ENCODE results near the gene SLC6A13.
"Not testable (repeated sequence)": the region's sequence is repeated elsewhere in the genome, so short reads cannot be mapped to it uniquely, and the experiment has no call there.

GRCh38 chr12:235967-236366, 26.7 kb downstream of the SLC6A13 start:
- TF ChIP-seq, protein P1, sequence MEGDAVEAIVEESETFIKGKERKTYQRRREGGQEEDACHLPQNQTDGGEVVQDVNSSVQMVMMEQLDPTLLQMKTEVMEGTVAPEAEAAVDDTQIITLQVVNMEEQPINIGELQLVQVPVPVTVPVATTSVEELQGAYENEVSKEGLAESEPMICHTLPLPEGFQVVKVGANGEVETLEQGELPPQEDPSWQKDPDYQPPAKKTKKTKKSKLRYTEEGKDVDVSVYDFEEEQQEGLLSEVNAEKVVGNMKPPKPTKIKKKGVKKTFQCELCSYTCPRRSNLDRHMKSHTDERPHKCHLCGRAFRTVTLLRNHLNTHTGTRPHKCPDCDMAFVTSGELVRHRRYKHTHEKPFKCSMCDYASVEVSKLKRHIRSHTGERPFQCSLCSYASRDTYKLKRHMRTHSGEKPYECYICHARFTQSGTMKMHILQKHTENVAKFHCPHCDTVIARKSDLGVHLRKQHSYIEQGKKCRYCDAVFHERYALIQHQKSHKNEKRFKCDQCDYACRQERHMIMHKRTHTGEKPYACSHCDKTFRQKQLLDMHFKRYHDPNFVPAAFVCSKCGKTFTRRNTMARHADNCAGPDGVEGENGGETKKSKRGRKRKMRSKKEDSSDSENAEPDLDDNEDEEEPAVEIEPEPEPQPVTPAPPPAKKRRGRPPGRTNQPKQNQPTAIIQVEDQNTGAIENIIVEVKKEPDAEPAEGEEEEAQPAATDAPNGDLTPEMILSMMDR (IDR thresholded peaks at IDR 0.05), result not testable (repeated sequence)
- not testable (repeated sequence) for TF ChIP-seq EZH2 (IDR thresholded peaks at IDR 0.05; ENCODE audit: borderline replicate concordance, insufficient read depth, low read depth, low read length, poor library complexity, severe bottlenecking)

Measured in B cell (primary cell).